ENCODE data around the gene SAMHD1. TPM values are rescaled to one million over a fixed set of nuclear protein-coding genes. Genes with fewer than 3 reads are reported as not detected.
"Not testable (repeated sequence)": the region's sequence is repeated elsewhere in the genome, so short reads cannot be mapped to it uniquely, and the experiment has no call there.

Gene SAMHD1
- total RNA-seq, 1 experiment from 2014 or later: 54.3 TPM

DNA sequence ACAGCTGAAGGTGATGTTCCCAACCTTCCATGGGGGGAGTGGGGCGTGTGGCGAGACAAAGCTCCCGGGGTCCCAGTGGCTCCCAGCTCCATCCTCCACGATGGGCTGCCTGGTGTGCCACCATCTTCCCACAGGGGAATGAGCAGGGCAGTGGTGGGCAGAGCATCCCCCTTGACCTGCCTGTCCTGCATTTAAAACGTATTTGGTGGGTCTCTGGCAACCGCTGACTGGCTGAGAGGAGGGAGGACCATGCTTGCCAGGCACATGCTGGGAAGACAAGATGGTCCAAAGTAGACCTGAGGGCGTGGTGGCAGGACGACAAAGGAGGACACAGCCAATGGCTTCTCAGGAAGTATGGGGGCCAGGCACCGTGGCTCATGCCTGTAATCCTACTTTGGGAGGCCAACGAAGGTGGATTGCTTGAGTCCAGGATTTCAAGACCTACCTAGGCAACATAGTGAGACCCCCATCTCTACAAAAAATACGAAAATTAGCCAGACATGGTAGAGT, 70.7 kb downstream of the SAMHD1 start:
- intact Hi-C loops (cut with micrococcal nuclease; ENCODE audit: unreplicated experiment): loop anchor here (10.0 kb wide), 2 partner anchors 46 to 106 kb away; partner anchors contain the start of gene DSN1
- no peak for TF ChIP-seq CTCF (IDR thresholded peaks at IDR 0.05; ENCODE audit: unreplicated experiment)
- no TSS peak for BruUV-seq (replicated peaks)
- DNase-seq: no peak
- peak overlapping the region; percentile 83 for H3K27ac Mint-ChIP-seq (ENCODE audit: unreplicated experiment)
- CTCF ChIA-PET: no interaction called here
- no peaks in the 10 kb centered on the region for H3K9me3 Mint-ChIP-seq (ENCODE audit: low read depth, unreplicated experiment)
- peaks cover 17% of the 10 kb centered on the region for H3K36me3 Mint-ChIP-seq (ENCODE audit: insufficient read depth, unreplicated experiment)
- no peak overlapping the region for H3K4me3 Mint-ChIP-seq (ENCODE audit: low read depth, unreplicated experiment)
- no peaks in the 10 kb centered on the region for H3K27me3 Mint-ChIP-seq (ENCODE audit: unreplicated experiment)
- H3K4me1 Mint-ChIP-seq (ENCODE audit: low read depth, unreplicated experiment): peaks cover 55% of the 10 kb centered on the region

- intact Hi-C loops (cut with micrococcal nuclease; ENCODE audit: unreplicated experiment): no loop called here
- Mint-ChIP-seq H3K36me3 (ENCODE audit: insufficient read depth, unreplicated experiment) (peaks cover 11% of the 10 kb centered on the region), H3K4me1 (ENCODE audit: low read depth, unreplicated experiment) (peaks cover 46% of the 10 kb centered on the region), H3K4me3 (ENCODE audit: low read depth, unreplicated experiment) (no peak overlapping the region), H3K27ac (ENCODE audit: unreplicated experiment) (no peak overlapping the region), H3K9me3 (ENCODE audit: low read depth, unreplicated experiment) (no peaks in the 10 kb centered on the region), H3K27me3 (ENCODE audit: unreplicated experiment) (no peaks in the 10 kb centered on the region)
- no TSS peak for BruUV-seq (replicated peaks)
- CTCF ChIA-PET: interaction anchor here (0.6 to 1.1 kb wide), 3 partner anchors 10 to 115 kb away, joined by 3 read pairs; no protein-coding TSS in a partner anchor
- no peak for TF ChIP-seq CTCF (IDR thresholded peaks at IDR 0.05; ENCODE audit: unreplicated experiment)
- no peak for DNase-seq
Observed at GRCh38 chr20:36878941-36879340, 72.6 kb downstream of the SAMHD1 start.

DNA sequence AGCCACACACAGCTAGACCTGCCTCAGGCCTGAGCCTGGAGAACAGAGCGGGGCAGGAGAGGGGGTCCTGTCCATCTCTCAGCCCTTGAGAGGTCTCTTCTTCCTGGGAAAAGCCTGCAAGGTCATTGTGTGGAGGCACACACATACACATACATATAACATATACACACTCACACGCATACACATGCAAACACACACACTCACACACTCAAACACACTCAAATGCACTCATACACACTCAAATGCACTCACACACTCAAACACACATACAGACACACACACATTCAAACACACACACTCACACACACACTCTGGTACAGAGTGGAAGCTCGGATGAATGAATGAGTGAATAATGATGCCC, 75.1 kb downstream of the SAMHD1 start:
- intact Hi-C loops (cut with micrococcal nuclease; ENCODE audit: unreplicated experiment): no loop called here
- no peak for DNase-seq
- Mint-ChIP-seq H3K9me3 (ENCODE audit: low read depth, unreplicated experiment) (no peaks in the 10 kb centered on the region), H3K27me3 (ENCODE audit: unreplicated experiment) (no peaks in the 10 kb centered on the region), H3K27ac (ENCODE audit: unreplicated experiment) (no peak overlapping the region), H3K4me3 (ENCODE audit: low read depth, unreplicated experiment) (no peak overlapping the region), H3K36me3 (ENCODE audit: insufficient read depth, unreplicated experiment) (peaks cover 3% of the 10 kb centered on the region), H3K4me1 (ENCODE audit: low read depth, unreplicated experiment) (peaks cover 23% of the 10 kb centered on the region)
- CTCF ChIA-PET: interaction anchor here (1.0 to 1.4 kb wide), 2 partner anchors 13 to 68 kb away, joined by 4 read pairs; a partner anchor contains a TSS
- TSS peak; percentile 23 for BruUV-seq (replicated peaks)
- no peak for TF ChIP-seq CTCF (IDR thresholded peaks at IDR 0.05; ENCODE audit: unreplicated experiment)

DNA sequence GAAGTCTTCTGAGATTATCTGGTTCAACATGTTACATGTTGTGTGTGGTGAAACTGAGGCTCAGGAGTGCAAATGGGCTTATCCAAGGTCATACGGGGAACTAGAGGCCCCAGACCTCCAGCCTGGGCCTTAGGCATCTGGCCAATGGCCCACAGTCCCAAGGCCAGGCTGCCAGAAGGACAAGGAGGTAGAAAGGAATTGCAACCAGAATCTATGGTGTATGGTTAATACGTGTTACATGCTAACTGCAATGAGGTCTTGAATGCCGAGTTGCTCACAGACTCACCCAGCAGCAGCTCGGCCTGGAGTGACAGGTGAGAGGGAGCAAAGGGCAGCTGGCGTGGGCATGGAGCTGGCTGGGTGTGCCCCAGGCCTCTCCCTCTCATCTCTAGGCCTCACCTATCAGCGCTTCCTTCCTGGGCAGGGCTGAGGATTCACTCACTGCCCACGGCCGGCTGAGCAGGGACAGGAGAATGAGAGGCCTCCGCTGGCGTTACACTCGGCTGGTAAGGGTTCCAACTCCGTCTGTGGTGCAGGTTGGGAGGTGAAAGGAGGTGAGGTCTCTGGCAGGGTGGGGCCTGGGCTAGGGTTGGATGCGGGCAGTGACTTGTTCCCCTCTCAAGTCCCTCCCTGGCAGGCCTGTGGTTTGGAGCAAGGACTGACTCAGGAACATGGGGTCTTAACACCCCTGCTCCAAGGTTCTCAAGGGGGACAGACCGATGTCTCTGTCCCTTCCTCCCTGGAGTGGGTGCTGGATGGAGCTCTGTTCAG, 75.6 kb downstream of the SAMHD1 start, which contains the start of gene TLDC2:
Gene TLDC2 (plus strand): TSS at position 437 of the 771 bp plus-strand sequence. CDS start 37 bp downstream, at position 474.
- intact Hi-C loops (cut with micrococcal nuclease; ENCODE audit: unreplicated experiment): no loop called here
- no peaks in the 10 kb centered on the region for H3K9me3 Mint-ChIP-seq (ENCODE audit: low read depth, unreplicated experiment)
- no peak within 1 kb of the TSS for H3K4me3 Mint-ChIP-seq (ENCODE audit: low read depth, unreplicated experiment)
- BruUV-seq (replicated peaks): no TSS peak
- DNase-seq: peak; percentile 43
- H3K4me1 Mint-ChIP-seq (ENCODE audit: low read depth, unreplicated experiment): peaks cover 18% of the 10 kb centered on the region
- CTCF ChIA-PET: interaction anchor here (0.6 to 1.4 kb wide), 5 partner anchors 10 to 1970 kb away, joined by 3 to 6 read pairs (median 4); a partner anchor contains a TSS
- H3K36me3 Mint-ChIP-seq (ENCODE audit: insufficient read depth, unreplicated experiment): no peaks in the 10 kb centered on the region
- TF ChIP-seq CTCF (IDR thresholded peaks at IDR 0.05; ENCODE audit: unreplicated experiment): no peak
- H3K27me3 Mint-ChIP-seq (ENCODE audit: unreplicated experiment): no peaks in the 10 kb centered on the region
- no peak within 1 kb of the TSS for H3K27ac Mint-ChIP-seq (ENCODE audit: unreplicated experiment)

- BruUV-seq (replicated peaks); H3K27me3 Mint-ChIP-seq (ENCODE audit: unreplicated experiment); H3K36me3 Mint-ChIP-seq (ENCODE audit: insufficient read depth, unreplicated experiment); intact Hi-C loops (cut with micrococcal nuclease; ENCODE audit: unreplicated experiment); H3K4me3 Mint-ChIP-seq (ENCODE audit: low read depth, unreplicated experiment); H3K9me3 Mint-ChIP-seq (ENCODE audit: low read depth, unreplicated experiment); DNase-seq; H3K27ac Mint-ChIP-seq (ENCODE audit: unreplicated experiment): not testable (repeated sequence)
- peaks cover 16% of the 10 kb centered on the region for H3K4me1 Mint-ChIP-seq (ENCODE audit: low read depth, unreplicated experiment)
- CTCF ChIA-PET: interaction anchor here (0.6 to 1.4 kb wide), 5 partner anchors 11 to 1969 kb away, joined by 3 to 6 read pairs (median 4); a partner anchor contains a TSS
Observed at GRCh38 chr20:36875093-36875492, 76.4 kb downstream of the SAMHD1 start.
